K562 (cell line): ENCODE data around the gene DENR. TPM values are rescaled to one million over a fixed set of nuclear protein-coding genes. Genes with fewer than 3 reads are reported as not detected.

Experiments
- ATAC-seq: fragments of 200-7000 bp; cut with Tn5 transposase; 3 replicates; pipeline ENCODE4 v1.9.1; 2020; ENCODE audit warnings: moderate library complexity
- BruUV-seq: library from RNA; stranded (reverse); fragments of 400-500 nt; replicated peaks from 2 replicates; lab custom pipeline; 2021; lab: Mats Ljungman, UMichigan
- CTCF ChIA-PET: fragments of 300-600 bp; formaldehyde crosslinking; extraction: SDS; loops from one replicate; lab custom pipeline; 2021; ENCODE audit warnings: low intra/inter-chr PET ratio; lab: Yijun Ruan, JAX
- POLR2A ChIA-PET: fragments of 300-600, 350-650 bp; sonication (Branson Sonifier 250); formaldehyde crosslinking; extraction: SDS; loops from one replicate; lab custom pipeline; 2021; ENCODE audit warnings: antibody characterized with exemption, inconsistent platforms; lab: Yijun Ruan, JAX
- DNase-seq, 4 experiments: peaks; one replicate each; pipeline versions ENCODE4 v3.0.0 to v3.0.0-alpha.2; 2011 to 2018; ENCODE audit warnings: low spot score in 3 of 4, mixed read lengths in 3 of 4; ENCODE audit errors: extremely low read depth in 1 of 4
- FAIRE-seq: peaks from 2 replicates; lab custom pipeline; 2011; peaks lifted over from hg19 to GRCh38; lab: Jason Lieb, UNC
- H2AFZ ChIP-seq: 2 replicates; pipeline ENCODE4 v1.6.0; 2011; ENCODE audit warnings: low read depth, low read length, control low read depth, inconsistent platforms
- H3K27ac ChIP-seq: fragments of 200-600 bp; 3 replicates; pipeline ENCODE4 v1.8.0; 2011; ENCODE audit warnings: low read depth, mild to moderate bottlenecking, control low read depth, inconsistent platforms, low read length, moderate library complexity, mixed read lengths; ENCODE audit errors: extremely low read depth
- H3K27me3 ChIP-seq, 2 experiments: fragments of 300-600 bp in 1 of 2; 2 replicates in 1 of 2; 3 replicates in 1 of 2; pipeline versions ENCODE4 v1.6.0 to v1.8.0; 2011; ENCODE audit warnings: inconsistent platforms in 2 of 2, low read length in 2 of 2, mild to moderate bottlenecking in 1 of 2, mixed read lengths in 1 of 2, moderate library complexity in 1 of 2; ENCODE audit not compliant: control insufficient read depth in 2 of 2, insufficient read depth in 2 of 2
- H3K36me3 ChIP-seq: fragments of 300-600 bp; 3 replicates; pipeline ENCODE4 v1.8.0; 2011; ENCODE audit warnings: mild to moderate bottlenecking, low read length, inconsistent platforms; ENCODE audit not compliant: control insufficient read depth, insufficient read depth
- H3K4me1 ChIP-seq, 2 experiments: fragments of 200-600 bp in 1 of 2; replicated peaks in 1 of 2; 2 replicates in 1 of 2; 3 replicates in 1 of 2; pipeline versions ENCODE4 v1.5.1 to v1.8.0; 2011; ENCODE audit warnings: inconsistent platforms in 2 of 2, low read length in 2 of 2, mild to moderate bottlenecking in 1 of 2, mixed read lengths in 1 of 2, moderate library complexity in 1 of 2; ENCODE audit not compliant: control insufficient read depth in 2 of 2, insufficient read depth in 2 of 2
- H3K4me2 ChIP-seq: 2 replicates; pipeline ENCODE4 v1.6.1; 2011; ENCODE audit warnings: low read length, control low read depth, inconsistent platforms, mixed read lengths; ENCODE audit not compliant: insufficient read depth
- H3K4me3 ChIP-seq: fragments of 200-600 bp; sonication (generic), shearing (Covaris generic); 2 replicates; pipeline ENCODE4 v1.5.1; 2016; ENCODE audit warnings: control low read depth, inconsistent platforms
- H3K79me2 ChIP-seq: fragments of 200-600 bp; 3 replicates; pipeline ENCODE4 v1.8.0; 2011; ENCODE audit warnings: low read length, inconsistent platforms; ENCODE audit not compliant: control insufficient read depth, insufficient read depth
- H3K9ac ChIP-seq, 2 experiments: 2 replicates each; pipeline versions ENCODE4 v1.6.0 to v1.6.1; 2011; ENCODE audit warnings: low read depth in 2 of 2, low read length in 2 of 2, control low read depth in 1 of 2, inconsistent platforms in 1 of 2, mild to moderate bottlenecking in 1 of 2, mixed read lengths in 1 of 2; ENCODE audit not compliant: insufficient read depth in 1 of 2
- H3K9me1 ChIP-seq: one replicate; pipeline ENCODE4 v1.6.0; 2011; ENCODE audit warnings: inconsistent platforms, mild to moderate bottlenecking, low read length, moderate library complexity; ENCODE audit not compliant: control insufficient read depth, insufficient read depth
- H3K9me3 ChIP-seq: replicated peaks from 2 replicates; pipeline ENCODE4 v1.5.1; 2011; ENCODE audit warnings: low read depth, low read length, inconsistent platforms; ENCODE audit not compliant: control insufficient read depth, insufficient read depth
- H4K20me1 ChIP-seq: replicated peaks from 2 replicates; pipeline ENCODE4 v1.6.1; 2011; ENCODE audit warnings: low read length, inconsistent platforms, mixed read lengths; ENCODE audit not compliant: control insufficient read depth, insufficient read depth
- NR2F6 ChIP-seq: fragments of 450-650 bp; formaldehyde crosslinking; IDR thresholded peaks from 2 replicates; pipeline ENCODE4 v1.4.0; 2020; ENCODE audit warnings: mild to moderate bottlenecking
- PML ChIP-seq: IDR thresholded peaks from 2 replicates; pipeline ENCODE4 v1.6.1; 2012; ENCODE audit warnings: low read length, inconsistent platforms
- WGBS: fragments of 100-300 bp; shearing (Covaris generic); methylation state at CpG from one replicate; pipeline ENCODE4 v1.1.6; 2016; ENCODE audit warnings: low coverage, mixed read lengths; ENCODE audit not compliant: insufficient coverage; ENCODE audit errors: missing lambda C conversion rate; 5-methylcytosine and 5-hydroxymethylcytosine counted together
- in situ Hi-C: fragments of 300-500 bp; cut with MboI; formaldehyde crosslinking; loops from 4 replicates; pipeline ENCODE4 v1.15.0; 2018; ENCODE audit warnings: inconsistent platforms, mixed read lengths
- intact Hi-C: fragments of 100-400 bp; cut with micrococcal nuclease; formaldehyde crosslinking; loops from 2 replicates; pipeline ENCODE4 v1.14.2; 2022
- polyA plus RNA-seq, 8 experiments: library from polyadenylated mRNA; depleted of rRNA in 4 of 8; stranded (reverse) in 5 of 8; unstranded in 3 of 8; fragments of >200 nt; fragmentation: Nextera tagmentation in 2 of 8; fragmentation: Illumina TruSeq in 1 of 8; extraction: Ambion mirVana in 2 of 8; extraction: Trizol in 1 of 8; gene quantifications; 2 replicates each; pipeline versions ENCODE4 v1.2.1 to v1.2.3, GENCODE V29; 2011 to 2014; ENCODE audit warnings: inconsistent platforms in 1 of 8, missing spikeins in 1 of 8
- total RNA-seq, 7 experiments: library from RNA; depleted of rRNA in 6 of 7; stranded (reverse); fragments of >200 nt in 6 of 7; fragmentation: Illumina TruSeq in 2 of 7; extraction: Trizol in 2 of 7; gene quantifications; 2 replicates each; pipeline versions ENCODE4 v1.2.1 to v1.2.3, GENCODE V29; 2011 to 2021; ENCODE audit warnings: low replicate concordance in 1 of 7
- TF ChIP-seq, protein P1 (sequence below): fragments of 450-650 bp; formaldehyde crosslinking; IDR thresholded peaks from 2 replicates; pipeline ENCODE4 v1.4.0; 2020; ENCODE audit warnings: mild to moderate bottlenecking, moderate library complexity

Gene DENR
- total and polyA plus RNA-seq, 9 of the 15 experiments (the other 6 are each of a cell fraction or from before 2014, with no cell fraction given) = 32.5 to 77.4 (median 54.7) TPM

DNA sequence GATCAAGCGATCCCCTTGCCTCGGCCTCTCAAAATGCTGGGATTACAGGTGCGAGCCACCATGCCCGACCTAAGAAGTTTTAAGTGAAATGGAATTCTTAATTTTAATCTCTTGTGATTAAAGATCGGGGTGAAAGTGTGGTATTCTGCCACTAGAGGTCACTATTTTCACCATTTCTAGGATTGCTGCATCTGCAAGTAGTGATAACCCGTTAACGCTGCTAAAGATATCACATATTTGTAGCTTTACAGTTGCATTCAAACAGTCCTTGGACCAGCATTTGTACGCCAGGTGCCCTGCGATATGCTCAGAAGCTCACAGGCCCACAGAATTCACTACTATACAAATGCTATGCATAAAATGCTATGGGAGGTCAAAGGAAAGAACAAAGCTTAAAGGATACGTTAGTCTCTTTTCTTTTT, 41.1 kb downstream of the DENR start (continued):
- TF ChIP-seq NR2F6 (CRISPR knock-in tag) (no peak), PML (no peak)

DNA sequence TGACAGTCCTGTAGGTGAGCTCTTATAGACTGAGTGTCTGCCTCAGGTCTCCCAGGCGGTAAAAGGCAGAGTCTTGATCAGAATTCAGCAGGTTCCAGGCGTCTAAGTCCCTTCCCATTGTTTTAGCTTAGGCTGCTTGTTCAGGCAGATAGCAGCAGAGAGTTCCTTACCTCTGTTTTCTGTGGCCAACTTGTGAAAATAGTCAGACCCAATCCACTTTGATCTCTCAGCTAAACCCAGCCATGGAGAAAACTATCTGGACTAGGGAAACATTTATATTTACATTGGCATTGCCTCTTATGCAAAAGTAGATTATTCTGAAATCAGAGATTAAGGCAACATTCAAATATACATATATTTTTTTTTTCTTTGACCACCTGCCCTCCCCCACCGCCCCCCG, 43.2 kb downstream of the DENR start:
- ChIA-PET POLR2A (no interaction called here), CTCF (no interaction called here)
- H3K36me3 ChIP-seq = no peaks in the 10 kb centered on the region
- H3K4me1 ChIP-seq = no peaks in the 10 kb centered on the region
- 51% methylated on average over 3 of the region's 4 CpGs for WGBS
- intact Hi-C loops = loop anchor here (10.0 kb wide), 1 partner anchor 49 kb away; no protein-coding TSS in a partner anchor
- in situ Hi-C loops = no loop called here
- no peak overlapping the region for H3K9ac ChIP-seq
- TF ChIP-seq, protein P1, sequence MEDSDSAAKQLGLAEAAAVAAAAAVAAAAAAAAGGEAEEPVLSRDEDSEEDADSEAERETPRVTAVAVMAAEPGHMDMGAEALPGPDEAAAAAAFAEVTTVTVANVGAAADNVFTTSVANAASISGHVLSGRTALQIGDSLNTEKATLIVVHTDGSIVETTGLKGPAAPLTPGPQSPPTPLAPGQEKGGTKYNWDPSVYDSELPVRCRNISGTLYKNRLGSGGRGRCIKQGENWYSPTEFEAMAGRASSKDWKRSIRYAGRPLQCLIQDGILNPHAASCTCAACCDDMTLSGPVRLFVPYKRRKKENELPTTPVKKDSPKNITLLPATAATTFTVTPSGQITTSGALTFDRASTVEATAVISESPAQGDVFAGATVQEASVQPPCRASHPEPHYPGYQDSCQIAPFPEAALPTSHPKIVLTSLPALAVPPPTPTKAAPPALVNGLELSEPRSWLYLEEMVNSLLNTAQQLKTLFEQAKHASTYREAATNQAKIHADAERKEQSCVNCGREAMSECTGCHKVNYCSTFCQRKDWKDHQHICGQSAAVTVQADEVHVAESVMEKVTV = no peak
- H3K9me3 ChIP-seq = no peaks in the 10 kb centered on the region
- H3K27ac ChIP-seq = no peak overlapping the region
- no peak overlapping the region for H3K4me3 ChIP-seq
- FAIRE-seq (no peak), DNase-seq (no peak), ATAC-seq (peak; percentile 35; the same call in 2 of the 3 replicates)
- H4K20me1 ChIP-seq = no peaks in the 10 kb centered on the region
- no peaks in the 10 kb centered on the region for H3K79me2 ChIP-seq
- H3K27me3 ChIP-seq = no peaks in the 10 kb centered on the region
- BruUV-seq = no TSS peak
- H3K4me2 ChIP-seq = no peak overlapping the region
- H3K9me1 ChIP-seq = no peaks in the 10 kb centered on the region
- H2AFZ ChIP-seq = no peak overlapping the region
